Neuronal stem cell (in vitro differentiated cells): ENCODE results near the gene TRAF4.
A peak's percentile ranks its signal among the peaks of the same experiment; 100 is the strongest.

Experiments
- DNase-seq: peaks from one replicate; pipeline ENCODE4 v3.0.0-alpha.2; 2013; ENCODE audit warnings: low spot score
- H2AFZ ChIP-seq: one replicate; pipeline ENCODE4 v1.6.1; 2013; ENCODE audit warnings: mild to moderate bottlenecking, low read length, inconsistent platforms
- H2AK5ac ChIP-seq: 2 replicates; pipeline ENCODE4 v1.6.1; 2013; ENCODE audit warnings: low read depth, mild to moderate bottlenecking, inconsistent platforms, low read length, moderate library complexity, mixed read lengths
- H2BK120ac ChIP-seq: 2 replicates; pipeline ENCODE4 v1.6.1; 2013; ENCODE audit warnings: low read depth, mild to moderate bottlenecking, inconsistent platforms, low read length, moderate library complexity, mixed read lengths
- H2BK12ac ChIP-seq: one replicate; pipeline ENCODE4 v1.6.1; 2013; ENCODE audit warnings: low read length, inconsistent platforms
- H2BK15ac ChIP-seq: 2 replicates; pipeline ENCODE4 v1.6.1; 2013; ENCODE audit warnings: mild to moderate bottlenecking, low read length, inconsistent platforms, mixed read lengths
- H2BK5ac ChIP-seq: one replicate; pipeline ENCODE4 v1.6.1; 2013; ENCODE audit warnings: inconsistent platforms, mild to moderate bottlenecking, low read length, moderate library complexity
- H3K14ac ChIP-seq: one replicate; pipeline ENCODE4 v1.6.1; 2013; ENCODE audit warnings: low read length, inconsistent platforms
- H3K18ac ChIP-seq: 2 replicates; pipeline ENCODE4 v1.6.1; 2013; ENCODE audit warnings: low read length, inconsistent platforms
- H3K23ac ChIP-seq: 2 replicates; pipeline ENCODE4 v1.6.1; 2013; ENCODE audit warnings: low read depth, mild to moderate bottlenecking, mixed read lengths, low read length, inconsistent platforms; ENCODE audit not compliant: poor library complexity
- H3K27ac ChIP-seq: replicated peaks from 3 replicates; pipeline ENCODE4 v1.5.1; 2013; ENCODE audit warnings: low read length, inconsistent platforms
- H3K27me3 ChIP-seq, 3 experiments: 2 replicates each; pipeline ENCODE4 v1.6.1; 2013; ENCODE audit warnings: low read length in 3 of 3, mild to moderate bottlenecking in 2 of 3, inconsistent platforms in 1 of 3, low read depth in 1 of 3, mixed read lengths in 1 of 3, moderate library complexity in 1 of 3; ENCODE audit not compliant: control insufficient read depth in 3 of 3, insufficient read depth in 3 of 3
- H3K36me3 ChIP-seq, 2 donors: replicated peaks in 1 of 2; 2 replicates each; pipeline ENCODE4 v1.6.1; 2013; ENCODE audit warnings: low read length in 2 of 2; ENCODE audit not compliant: control insufficient read depth in 2 of 2, insufficient read depth in 2 of 2
- H3K4ac ChIP-seq: 2 replicates; pipeline ENCODE4 v1.6.1; 2013; ENCODE audit warnings: inconsistent platforms, mild to moderate bottlenecking, low read length, moderate library complexity
- H3K4me1 ChIP-seq, 2 donors: 1 replicate in 1 of 2; 2 replicates in 1 of 2; pipeline ENCODE4 v1.6.1; 2013; ENCODE audit warnings: low read length in 2 of 2, low read depth in 1 of 2; ENCODE audit not compliant: control insufficient read depth in 2 of 2, insufficient read depth in 1 of 2
- H3K4me2 ChIP-seq: one replicate; pipeline ENCODE4 v1.6.1; 2013; ENCODE audit warnings: mild to moderate bottlenecking, low read length, inconsistent platforms; ENCODE audit not compliant: insufficient read depth, poor library complexity, severe bottlenecking
- H3K4me3 ChIP-seq, 2 donors: 2 replicates each; pipeline ENCODE4 v1.5.1; 2013; ENCODE audit warnings: low read length in 2 of 2, mild to moderate bottlenecking in 2 of 2, inconsistent platforms in 1 of 2, moderate library complexity in 1 of 2
- H3K79me1 ChIP-seq: one replicate; pipeline ENCODE4 v1.6.1; 2013; ENCODE audit warnings: low read depth, mild to moderate bottlenecking, inconsistent platforms, low read length, moderate library complexity
- H3K9ac ChIP-seq: one replicate; pipeline ENCODE4 v1.6.1; 2013; ENCODE audit warnings: mild to moderate bottlenecking, low read depth, low read length, inconsistent platforms; ENCODE audit not compliant: poor library complexity
- H3K9me3 ChIP-seq, 2 donors: replicated peaks in 1 of 2; 2 replicates each; pipeline versions ENCODE3 to v1.6.1; 2013; ENCODE audit warnings: low read length in 2 of 2, mild to moderate bottlenecking in 2 of 2, inconsistent platforms in 1 of 2, low read depth in 1 of 2, mixed read lengths in 1 of 2, moderate library complexity in 1 of 2; ENCODE audit not compliant: control insufficient read depth in 2 of 2, insufficient read depth in 1 of 2
- H4K8ac ChIP-seq: one replicate; pipeline ENCODE4 v1.6.1; 2013; ENCODE audit warnings: low read depth, mild to moderate bottlenecking, inconsistent platforms, low read length, moderate library complexity
- H4K91ac ChIP-seq: one replicate; pipeline ENCODE4 v1.6.1; 2013; ENCODE audit warnings: low read length, low read depth, mild to moderate bottlenecking, inconsistent platforms; ENCODE audit not compliant: poor library complexity
- WGBS, 2 donors: extraction: QIAGEN DNeasy Blood & Tissue Kit; methylation state at CpG; one replicate each; pipeline ENCODE4 v1.1.7; 2013; ENCODE audit warnings: missing lambda C conversion rate in 2 of 2, mixed read lengths in 1 of 2; ENCODE audit not compliant: insufficient read length in 2 of 2, insufficient replicate concordance in 1 of 2; ENCODE audit errors: extremely low coverage in 2 of 2; 5-methylcytosine and 5-hydroxymethylcytosine counted together

The TRAF4 gene

GRCh38 chr17:28700830-28701492, 42.9 kb upstream of the TRAF4 start:
- Histone ChIP-seq H3K4ac (no peak overlapping the region), H3K27ac (no peak overlapping the region), H4K8ac (no peak overlapping the region), H2BK12ac (no peak overlapping the region), H4K91ac (no peak overlapping the region), H3K4me3 (no peak overlapping the region), H3K27me3 (no peaks in the 10 kb centered on the region), H3K79me1 (peaks cover 4% of the 10 kb centered on the region), H2BK120ac (no peak overlapping the region), H3K4me2 (no peak overlapping the region), H3K36me3 (peaks cover 68 to 88% of the 10 kb centered on the region in 2 donors), H2BK15ac (no peak overlapping the region), H2AFZ (no peak overlapping the region), H3K18ac (no peak overlapping the region), H3K9ac (no peak overlapping the region), H2BK5ac (no peak overlapping the region), H3K14ac (no peak overlapping the region), H2AK5ac (no peak overlapping the region), H3K9me3 (no peaks in the 10 kb centered on the region), H3K4me1 (peaks cover 16 to 17% of the 10 kb centered on the region in 2 donors), H3K23ac (peak overlapping the region; percentile 83)
- DNase-seq: no peak
- WGBS, 2 donors: no CpG with 5 or more reads among the region's 10 CpGs

GRCh38 chr17:28702026-28702751, 41.6 kb upstream of the TRAF4 start:
- DNase-seq: no peak
- H3K14ac ChIP-seq: no peak overlapping the region
- H3K4me3 ChIP-seq: no peak overlapping the region
- H3K27ac ChIP-seq: peak overlapping the region; percentile 56
- H3K4ac ChIP-seq: no peak overlapping the region
- peaks cover 16 to 19% of the 10 kb centered on the region in 2 donors for H3K4me1 ChIP-seq
- H2AFZ ChIP-seq: no peak overlapping the region
- no peak overlapping the region for H2AK5ac ChIP-seq
- peaks cover 6% of the 10 kb centered on the region for H3K79me1 ChIP-seq
- peak overlapping the region; percentile 61 for H3K9ac ChIP-seq
- H4K91ac ChIP-seq: no peak overlapping the region
- H3K9me3 ChIP-seq: no peaks in the 10 kb centered on the region
- H3K23ac ChIP-seq: peak overlapping the region; percentile 83
- H3K18ac ChIP-seq: no peak overlapping the region
- WGBS, 2 donors: no CpG with 5 or more reads among the region's 10 CpGs
- H3K4me2 ChIP-seq: no peak overlapping the region
- H3K36me3 ChIP-seq: peaks cover 60 to 77% of the 10 kb centered on the region in 2 donors
- H3K27me3 ChIP-seq: no peaks in the 10 kb centered on the region
- H2BK5ac ChIP-seq: no peak overlapping the region
- no peak overlapping the region for H2BK15ac ChIP-seq
- H2BK120ac ChIP-seq: no peak overlapping the region
- H4K8ac ChIP-seq: no peak overlapping the region
- no peak overlapping the region for H2BK12ac ChIP-seq

- H2BK120ac ChIP-seq: no peak overlapping the region
- no peak overlapping the region for H3K4ac ChIP-seq
- no peak overlapping the region for H2AFZ ChIP-seq
- H3K9ac ChIP-seq: no peak overlapping the region
- H3K18ac ChIP-seq: no peak overlapping the region
- H2BK15ac ChIP-seq: no peak overlapping the region
- DNase-seq: no peak
- peaks cover 16 to 19% of the 10 kb centered on the region in 2 donors for H3K4me1 ChIP-seq
- WGBS, 2 donors: no CpG with 5 or more reads among the region's 3 CpGs
- H2BK5ac ChIP-seq: no peak overlapping the region
- H3K9me3 ChIP-seq: no peaks in the 10 kb centered on the region
- no peak overlapping the region for H2AK5ac ChIP-seq
- H3K4me3 ChIP-seq: no peak overlapping the region
- H3K27ac ChIP-seq: peak overlapping the region; percentile 56
- no peak overlapping the region for H3K23ac ChIP-seq
- no peak overlapping the region for H4K8ac ChIP-seq
- peaks cover 6% of the 10 kb centered on the region for H3K79me1 ChIP-seq
- no peak overlapping the region for H4K91ac ChIP-seq
- H3K14ac ChIP-seq: no peak overlapping the region
- no peak overlapping the region for H2BK12ac ChIP-seq
- no peaks in the 10 kb centered on the region for H3K27me3 ChIP-seq
- no peak overlapping the region for H3K4me2 ChIP-seq
- H3K36me3 ChIP-seq: peaks cover 55 to 72% of the 10 kb centered on the region in 2 donors
Measured at GRCh38 chr17:28702752-28703150, 41.1 kb upstream of the TRAF4 start.

- Histone ChIP-seq H3K4me1 (peaks cover 16 to 19% of the 10 kb centered on the region in 2 donors), H3K79me1 (peaks cover 6% of the 10 kb centered on the region), H2BK120ac (no peak overlapping the region), H4K91ac (no peak overlapping the region), H3K27me3 (no peaks in the 10 kb centered on the region), H3K27ac (peak overlapping the region; percentile 56), H4K8ac (no peak overlapping the region), H3K9ac (peak overlapping the region; percentile 27), H3K36me3 (peaks cover 46 to 62% of the 10 kb centered on the region in 2 donors), H3K23ac (peak overlapping the region; percentile 32), H3K14ac (no peak overlapping the region), H3K18ac (no peak overlapping the region), H2BK5ac (no peak overlapping the region), H2AK5ac (no peak overlapping the region), H2BK12ac (no peak overlapping the region), H3K4ac (no peak overlapping the region), H3K9me3 (no peaks in the 10 kb centered on the region), H3K4me3 (no peak overlapping the region), H3K4me2 (no peak overlapping the region), H2AFZ (no peak overlapping the region), H2BK15ac (no peak overlapping the region)
- DNase-seq: no peak
- WGBS, 2 donors: no CpG with 5 or more reads among the region's 16 CpGs
Measured at GRCh38 chr17:28703552-28704218, 40.1 kb upstream of the TRAF4 start.
